Upper lobe of right lung (tissue), 1 donor: ENCODE results near the gene FBN1. TPM values are rescaled to one million over a fixed set of nuclear protein-coding genes. Genes with fewer than 3 reads are reported as not detected.

Experiments used
- ATAC-seq: fragments of 200-7000 bp; cut with Tn5 transposase; one replicate; pipeline ENCODE4 v1.9.1; 2020; ENCODE audit warnings: mild to moderate bottlenecking, moderate library complexity
- DNase-seq: peaks from one replicate; pipeline ENCODE4 v3.0.0-alpha.2; 2020
- H3K27ac ChIP-seq: fragments of 200-600 bp; one replicate; pipeline ENCODE4 v1.8.0; 2022
- H3K27me3 ChIP-seq: fragments of 200-600 bp; one replicate; pipeline ENCODE4 v1.8.0; 2022; ENCODE audit warnings: mild to moderate bottlenecking
- H3K36me3 ChIP-seq: fragments of 200-600 bp; one replicate; pipeline ENCODE4 v1.8.0; 2022
- H3K4me1 ChIP-seq: fragments of 200-600 bp; one replicate; pipeline ENCODE4 v1.8.0; 2022
- H3K4me3 ChIP-seq: fragments of 200-600 bp; one replicate; pipeline ENCODE4 v1.8.0; 2022; ENCODE audit warnings: mild to moderate bottlenecking
- H3K9me3 ChIP-seq: fragments of 200-600 bp; one replicate; pipeline ENCODE4 v1.8.0; 2022
- intact Hi-C: fragments of 100-400 bp; cut with DNase I; formaldehyde crosslinking; loops from one replicate; pipeline ENCODE4 v1.11.0; 2022
- total RNA-seq: library from RNA; stranded (reverse); fragmentation: NEBNext Ultra II Directional; extraction: Animal tissue kit (Norgen Biotek cat#: 25700); gene quantifications from one replicate; pipeline ENCODE4 v1.2.1, GENCODE V29; 2021
- TF ChIP-seq, protein P1 (sequence below): fragments of 200-600 bp; IDR thresholded peaks from one replicate; pipeline ENCODE4 v1.8.0; 2022; ENCODE audit warnings: antibody characterized with exemption
- donor health status: DM: no; HTN: yes; CAD: no; lungs with severe emphysema.

FBN1 gene
- total RNA-seq, 1 donor from 2014 or later: 46.9 TPM

DNA sequence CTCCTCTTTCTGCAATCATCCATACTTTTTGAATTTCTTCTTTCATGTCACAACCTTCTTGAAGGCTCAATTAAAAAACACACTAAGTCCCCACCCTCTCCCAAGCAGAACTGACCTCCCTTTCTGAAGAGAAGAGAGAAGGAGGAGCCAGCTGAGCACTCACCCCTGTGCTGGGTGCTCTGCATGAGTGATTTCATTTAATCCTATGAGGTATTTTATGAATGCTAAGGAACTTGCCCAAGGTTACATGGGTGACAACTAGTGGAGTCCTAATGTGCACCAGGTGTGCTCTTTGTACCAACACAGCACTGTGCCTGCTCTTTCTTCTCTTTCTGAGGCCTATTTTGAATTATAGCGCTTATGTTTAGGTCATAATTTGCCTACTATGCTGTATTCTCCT, 178.7 kb downstream of the FBN1 start:
- Histone ChIP-seq H3K27ac (no peak overlapping the region), H3K4me3 (no peak overlapping the region), H3K4me1 (no peaks in the 10 kb centered on the region), H3K27me3 (no peaks in the 10 kb centered on the region), H3K36me3 (peaks cover 41% of the 10 kb centered on the region), H3K9me3 (no peaks in the 10 kb centered on the region)
- no peak for DNase-seq
- no peak for ATAC-seq
- intact Hi-C loops: no loop called here
- TF ChIP-seq, protein P1, sequence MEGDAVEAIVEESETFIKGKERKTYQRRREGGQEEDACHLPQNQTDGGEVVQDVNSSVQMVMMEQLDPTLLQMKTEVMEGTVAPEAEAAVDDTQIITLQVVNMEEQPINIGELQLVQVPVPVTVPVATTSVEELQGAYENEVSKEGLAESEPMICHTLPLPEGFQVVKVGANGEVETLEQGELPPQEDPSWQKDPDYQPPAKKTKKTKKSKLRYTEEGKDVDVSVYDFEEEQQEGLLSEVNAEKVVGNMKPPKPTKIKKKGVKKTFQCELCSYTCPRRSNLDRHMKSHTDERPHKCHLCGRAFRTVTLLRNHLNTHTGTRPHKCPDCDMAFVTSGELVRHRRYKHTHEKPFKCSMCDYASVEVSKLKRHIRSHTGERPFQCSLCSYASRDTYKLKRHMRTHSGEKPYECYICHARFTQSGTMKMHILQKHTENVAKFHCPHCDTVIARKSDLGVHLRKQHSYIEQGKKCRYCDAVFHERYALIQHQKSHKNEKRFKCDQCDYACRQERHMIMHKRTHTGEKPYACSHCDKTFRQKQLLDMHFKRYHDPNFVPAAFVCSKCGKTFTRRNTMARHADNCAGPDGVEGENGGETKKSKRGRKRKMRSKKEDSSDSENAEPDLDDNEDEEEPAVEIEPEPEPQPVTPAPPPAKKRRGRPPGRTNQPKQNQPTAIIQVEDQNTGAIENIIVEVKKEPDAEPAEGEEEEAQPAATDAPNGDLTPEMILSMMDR: no peak

DNA sequence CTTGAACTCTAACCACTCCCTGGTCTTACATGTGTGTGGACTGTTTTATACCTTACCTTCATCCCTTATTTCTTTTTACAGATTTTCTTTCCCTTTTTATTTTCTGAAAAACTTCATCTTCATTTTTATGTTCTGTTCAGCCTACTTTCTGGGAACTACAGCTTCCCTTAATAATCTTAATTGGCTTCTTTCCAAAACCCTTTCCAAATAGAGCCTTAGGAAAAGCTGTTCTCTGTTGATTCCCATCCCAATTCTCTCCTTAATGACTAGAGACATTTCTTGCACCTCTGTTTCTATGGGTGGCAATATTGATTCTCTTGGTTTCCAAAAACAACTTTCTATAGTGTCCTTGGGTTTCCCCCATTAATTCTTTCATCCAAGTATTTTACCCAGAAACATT, 179.4 kb downstream of the FBN1 start:
- intact Hi-C loops: no loop called here
- H3K27me3 ChIP-seq: no peaks in the 10 kb centered on the region
- peaks cover 37% of the 10 kb centered on the region for H3K36me3 ChIP-seq
- no peaks in the 10 kb centered on the region for H3K9me3 ChIP-seq
- ATAC-seq (no peak), DNase-seq (no peak)
- no peaks in the 10 kb centered on the region for H3K4me1 ChIP-seq
- TF ChIP-seq, protein P1: no peak
- no peak overlapping the region for H3K27ac ChIP-seq
- H3K4me3 ChIP-seq: no peak overlapping the region

DNA sequence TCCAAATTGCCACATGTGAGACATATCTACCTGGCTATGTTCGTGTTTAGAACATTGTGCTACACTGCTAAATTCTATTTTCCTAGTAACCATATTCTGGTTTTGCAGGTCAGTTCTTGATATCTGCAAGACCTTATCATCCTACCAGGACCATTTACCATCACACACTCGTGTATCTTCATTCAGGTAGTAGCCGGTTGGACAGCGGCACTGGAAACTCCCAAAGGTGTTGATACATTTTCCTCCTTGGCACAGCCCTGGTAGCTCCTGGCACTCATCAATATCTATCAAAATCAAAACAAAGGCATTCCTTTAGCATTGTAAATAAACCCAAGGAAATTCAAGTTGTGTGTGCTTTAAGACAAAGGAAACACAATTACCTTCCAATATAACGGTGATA, 180.1 kb downstream of the FBN1 start:
- no peaks in the 10 kb centered on the region for H3K4me1 ChIP-seq
- no peak overlapping the region for H3K27ac ChIP-seq
- intact Hi-C loops: no loop called here
- no peak overlapping the region for H3K4me3 ChIP-seq
- H3K36me3 ChIP-seq: peaks cover 42% of the 10 kb centered on the region
- TF ChIP-seq, protein P1: no peak
- ATAC-seq (no peak), DNase-seq (no peak)
- no peaks in the 10 kb centered on the region for H3K9me3 ChIP-seq
- no peaks in the 10 kb centered on the region for H3K27me3 ChIP-seq

DNA sequence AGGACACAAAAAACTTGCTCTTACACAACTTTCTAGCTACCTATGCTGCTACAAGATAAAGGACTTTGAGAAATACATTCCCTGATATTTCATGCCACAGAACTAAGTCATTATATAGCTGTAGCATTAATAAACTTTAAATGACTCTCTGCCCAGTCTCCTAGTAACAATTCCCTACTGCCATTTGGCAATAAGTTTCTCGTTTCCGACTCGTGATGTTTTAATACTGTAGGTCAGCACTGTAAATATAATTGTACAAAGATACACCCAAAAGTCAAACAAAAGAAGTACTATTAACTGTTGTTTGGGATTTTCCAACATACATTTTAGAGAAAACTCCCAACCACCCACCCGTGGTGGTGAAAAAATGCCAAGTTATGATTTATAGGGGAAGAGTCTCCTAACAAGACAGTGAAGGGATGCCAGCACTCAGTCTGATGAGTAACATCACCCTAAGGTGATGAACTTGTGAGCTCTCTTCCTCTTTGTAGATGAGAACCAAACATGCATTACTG, 182.1 kb downstream of the FBN1 start:
- Histone ChIP-seq H3K9me3 (no peaks in the 10 kb centered on the region), H3K36me3 (peaks cover 42% of the 10 kb centered on the region), H3K27ac (no peak overlapping the region), H3K4me3 (no peak overlapping the region), H3K4me1 (no peaks in the 10 kb centered on the region), H3K27me3 (no peaks in the 10 kb centered on the region)
- DNase-seq (no peak), ATAC-seq (no peak)
- TF ChIP-seq, protein P1: no peak
- intact Hi-C loops: no loop called here

DNA sequence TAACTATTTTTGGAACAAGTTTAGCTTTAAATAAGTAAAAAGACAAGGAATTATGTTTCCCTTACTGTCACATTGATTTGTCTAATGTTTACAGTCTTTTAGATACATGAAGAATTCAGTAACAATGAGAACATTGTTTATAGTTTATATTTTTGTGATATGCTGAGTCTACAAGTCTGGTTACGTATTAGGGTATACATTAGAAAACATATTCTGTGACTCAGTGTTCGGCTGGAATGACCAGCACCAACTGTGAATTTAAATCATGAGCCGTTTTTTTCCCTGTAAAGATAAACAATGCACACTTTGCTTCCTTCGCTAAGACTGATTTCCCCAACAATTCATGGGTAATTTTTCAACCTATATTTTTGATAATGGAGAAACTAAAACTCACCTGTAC, 182.8 kb downstream of the FBN1 start:
- TF ChIP-seq, protein P1: no peak
- no peak overlapping the region for H3K4me3 ChIP-seq
- H3K27ac ChIP-seq: no peak overlapping the region
- H3K4me1 ChIP-seq: no peaks in the 10 kb centered on the region
- peaks cover 42% of the 10 kb centered on the region for H3K36me3 ChIP-seq
- intact Hi-C loops: no loop called here
- no peaks in the 10 kb centered on the region for H3K27me3 ChIP-seq
- no peaks in the 10 kb centered on the region for H3K9me3 ChIP-seq
- ATAC-seq (no peak), DNase-seq (no peak)
